NCI-H510A (cell line): ENCODE data around the gene NCOR1.
"Not testable (repeated sequence)": the region's sequence is repeated elsewhere in the genome, so short reads cannot be mapped to it uniquely, and the experiment has no call there.

ENCODE experiments used
- DNase-seq: peaks from one replicate; lab custom pipeline; 2025; lab: John Stamatoyannopoulos, UW

The NCOR1 gene

DNA sequence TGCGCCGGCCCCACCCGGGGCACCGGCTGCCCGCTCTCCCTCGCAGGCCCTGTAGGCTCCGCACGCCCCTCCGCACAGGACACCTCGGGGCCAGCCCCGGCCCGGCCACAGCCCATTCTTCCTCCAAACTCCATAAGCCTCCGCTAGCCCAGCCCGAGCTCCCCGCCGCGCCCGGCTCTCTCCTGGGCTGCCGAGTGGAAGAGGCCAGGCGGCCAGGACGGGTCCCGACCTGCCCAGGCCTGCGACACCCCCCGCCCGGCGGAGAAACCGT, 397 bp downstream of the NCOR1 start:
- peak; percentile 19 for DNase-seq

DNA sequence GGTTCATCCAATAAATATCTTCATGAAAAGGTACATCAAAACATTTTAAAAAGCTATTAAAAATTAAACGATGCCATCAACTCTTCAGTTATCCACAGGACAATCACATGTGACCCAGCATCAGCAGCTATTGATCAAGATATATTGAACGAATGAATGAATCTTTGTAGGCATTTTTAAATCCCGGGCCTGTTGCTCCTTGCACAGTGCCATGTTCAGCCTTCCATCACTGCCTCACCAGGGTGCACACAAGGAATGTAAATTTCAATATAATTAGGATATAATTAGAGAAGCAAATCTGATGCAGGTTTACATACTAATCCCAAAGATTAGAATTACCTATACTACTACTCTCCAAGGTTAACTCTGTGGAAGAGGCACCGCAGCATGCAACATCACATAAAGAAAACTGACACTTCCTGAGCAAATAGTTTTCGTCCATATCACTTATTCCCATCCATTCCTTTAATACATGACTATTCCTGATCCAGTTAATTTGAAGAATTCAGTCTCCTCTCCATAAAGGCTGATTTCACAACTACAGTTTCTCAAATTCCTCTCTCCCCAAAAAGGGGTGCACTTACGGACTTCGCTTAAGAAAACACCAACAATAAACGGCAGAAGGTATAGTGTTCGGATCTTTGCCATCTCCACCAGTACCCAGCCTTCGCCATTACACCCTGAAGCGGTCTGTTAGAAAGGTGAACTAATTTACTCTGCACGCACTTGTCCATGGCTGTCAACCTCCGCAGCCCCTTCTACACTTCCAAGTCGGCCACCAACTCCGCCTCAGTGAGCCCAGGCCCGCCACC, 938 bp downstream of the NCOR1 start:
- no peak for DNase-seq

DNA sequence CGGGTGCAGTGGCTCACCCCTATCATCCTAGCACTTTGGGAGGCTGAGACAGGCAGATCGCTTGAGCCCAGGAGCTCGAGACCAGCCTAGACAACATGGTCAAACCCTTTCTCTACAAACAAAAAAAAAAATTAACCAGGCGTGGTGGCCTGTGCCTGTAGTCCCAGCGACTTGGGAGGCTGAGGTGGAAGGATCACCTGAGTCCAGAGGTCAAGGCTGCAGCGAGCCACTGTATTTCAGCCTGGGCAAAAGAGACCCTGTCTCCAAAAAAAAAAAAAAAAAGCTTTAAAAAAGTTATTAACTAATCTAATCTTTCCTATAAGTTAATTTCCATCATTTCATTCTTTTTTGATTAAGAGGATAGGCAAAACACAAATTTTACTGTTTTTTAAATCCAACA, 2.5 kb downstream of the NCOR1 start:
- no peak for DNase-seq

DNA sequence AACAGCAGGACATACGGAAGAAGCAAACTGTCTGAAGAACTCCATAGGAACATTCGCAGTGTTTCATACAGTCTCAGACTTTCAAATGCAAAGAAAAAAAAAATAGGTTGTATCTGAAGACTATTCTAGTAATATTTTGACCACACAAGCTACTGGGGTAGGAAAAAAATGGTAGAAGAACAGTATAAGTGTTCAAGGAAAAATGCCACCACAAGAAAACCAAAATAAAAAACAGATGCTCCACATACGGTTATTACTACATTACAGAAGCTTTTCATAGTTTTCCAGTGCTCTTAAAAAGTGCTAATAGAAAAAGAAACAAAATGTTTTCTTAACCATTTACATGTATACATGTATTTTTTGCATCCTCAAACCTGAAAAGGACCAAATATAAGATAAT, 3.7 kb downstream of the NCOR1 start:
- DNase-seq, result no peak

DNA sequence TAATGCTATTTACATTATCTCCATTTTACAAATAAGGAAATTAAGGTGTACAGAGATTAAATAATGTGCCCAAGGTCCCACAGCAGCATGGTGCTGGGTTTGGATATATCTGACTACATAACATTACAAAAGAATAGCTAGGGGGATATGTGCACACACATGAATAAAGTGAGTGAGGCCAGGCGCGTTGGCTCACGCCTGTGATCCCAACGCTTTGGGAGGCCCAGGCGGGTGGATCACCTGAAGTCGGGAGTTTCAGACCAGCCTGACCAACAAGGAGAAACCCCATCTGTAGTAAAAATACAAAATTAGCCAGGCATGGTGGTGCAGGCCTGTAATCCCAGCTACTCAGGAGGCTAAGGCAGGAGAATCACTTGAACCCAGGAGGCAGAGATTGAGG, 10.6 kb downstream of the NCOR1 start:
- DNase-seq, result not testable (repeated sequence)

DNA sequence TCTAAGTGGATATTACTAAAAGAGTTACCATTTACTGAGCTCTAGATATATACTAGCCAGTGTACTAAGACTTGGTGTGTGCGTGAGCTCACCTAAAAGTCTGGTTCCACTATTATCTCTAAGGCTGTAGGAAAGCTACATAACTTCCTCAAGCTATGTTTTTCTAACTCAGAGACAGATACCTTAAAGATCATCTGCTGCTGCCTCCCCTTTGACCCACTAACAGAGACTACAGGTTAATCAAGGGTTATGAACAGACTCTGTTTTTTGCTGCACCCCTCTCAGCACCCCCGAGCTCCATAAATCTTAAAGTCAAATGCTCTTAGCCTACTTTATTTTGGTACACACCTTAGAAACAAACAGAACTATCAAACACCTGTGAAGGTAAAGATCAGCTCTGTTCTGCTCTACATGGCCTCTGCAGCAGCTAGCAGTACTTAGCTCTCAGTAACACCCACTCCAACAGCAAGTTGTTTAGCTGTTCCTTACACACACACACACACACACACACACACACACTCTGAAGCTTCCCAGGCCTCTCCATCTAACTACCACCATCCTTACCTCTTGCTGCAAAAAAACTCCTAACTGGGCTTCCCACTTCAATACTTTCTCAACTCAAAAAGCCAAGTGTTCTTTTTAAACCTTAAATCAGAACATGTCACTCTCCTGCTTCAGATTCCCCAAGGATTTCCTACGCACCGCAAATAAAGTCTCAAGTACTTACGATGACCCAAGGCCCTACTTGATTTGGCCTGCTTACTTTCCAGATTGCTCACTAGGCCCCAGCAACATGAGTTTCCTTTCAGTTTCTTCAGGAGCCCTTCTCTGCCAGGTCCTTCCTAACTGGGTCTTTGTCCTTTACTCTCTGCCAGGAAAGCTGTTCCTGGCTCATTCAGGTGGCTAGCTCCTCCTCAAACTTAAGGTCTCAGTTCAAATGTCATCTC, 12.5 kb downstream of the NCOR1 start:
- not testable (repeated sequence) for DNase-seq

DNA sequence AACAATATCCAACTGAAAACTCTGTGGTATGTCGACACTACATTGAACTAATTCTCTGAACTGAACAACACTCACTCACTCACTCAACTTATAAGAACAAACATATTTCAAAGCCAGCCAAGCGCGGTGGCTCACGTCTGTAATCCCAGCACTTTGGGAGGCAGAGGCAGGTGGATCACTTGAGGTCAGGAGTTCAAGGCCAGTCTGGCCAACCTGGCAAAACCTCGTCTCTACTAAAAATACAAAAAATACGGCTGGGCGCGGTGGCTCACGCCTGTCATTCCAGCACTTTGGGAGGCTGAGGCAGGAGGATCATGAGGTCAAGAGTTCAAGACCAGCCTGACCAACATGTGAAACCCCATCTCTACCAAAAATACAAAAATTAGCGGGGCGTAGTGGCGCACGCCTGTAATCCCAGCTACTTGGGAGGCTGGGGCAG, 13.6 kb downstream of the NCOR1 start:
- DNase-seq, result not testable (repeated sequence)

DNA sequence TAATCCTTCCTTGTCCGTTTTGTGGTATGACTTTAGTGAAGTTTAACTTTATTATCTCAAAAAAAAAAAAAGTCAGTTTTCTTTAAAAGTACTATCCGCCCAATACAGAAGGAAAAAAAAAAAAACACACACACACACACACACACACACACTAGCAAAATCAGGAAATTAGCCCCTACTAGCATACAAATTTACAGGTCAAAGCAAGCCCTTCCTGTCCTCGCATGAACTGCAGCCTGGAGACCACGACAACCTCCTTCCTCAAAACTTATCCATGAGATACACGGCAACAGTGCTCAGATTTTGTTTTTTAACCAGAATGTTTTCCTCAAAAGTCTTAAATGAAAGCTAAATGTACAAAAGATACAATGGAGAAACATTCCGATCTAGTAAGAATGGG, 16.2 kb downstream of the NCOR1 start:
- no peak for DNase-seq

DNA sequence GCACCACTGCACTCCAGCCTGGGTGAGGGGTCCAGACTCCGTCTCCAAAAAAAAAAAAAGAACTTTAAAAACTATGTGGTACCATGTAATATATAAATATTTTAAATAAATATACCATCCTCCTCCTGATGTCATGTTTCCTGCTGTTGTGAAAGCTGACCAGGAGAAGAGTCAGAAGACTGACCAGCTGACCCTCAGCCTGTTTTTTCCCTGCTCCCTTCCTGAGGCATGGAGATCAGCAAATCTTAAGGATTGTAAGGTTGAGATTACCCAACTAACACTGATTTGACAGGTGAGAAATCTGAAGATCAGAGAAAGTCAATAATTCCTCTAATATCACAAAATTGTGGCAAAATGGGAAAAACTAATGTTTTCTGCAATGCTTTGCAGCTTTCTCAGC, 18.1 kb downstream of the NCOR1 start:
- DNase-seq, result no peak

DNA sequence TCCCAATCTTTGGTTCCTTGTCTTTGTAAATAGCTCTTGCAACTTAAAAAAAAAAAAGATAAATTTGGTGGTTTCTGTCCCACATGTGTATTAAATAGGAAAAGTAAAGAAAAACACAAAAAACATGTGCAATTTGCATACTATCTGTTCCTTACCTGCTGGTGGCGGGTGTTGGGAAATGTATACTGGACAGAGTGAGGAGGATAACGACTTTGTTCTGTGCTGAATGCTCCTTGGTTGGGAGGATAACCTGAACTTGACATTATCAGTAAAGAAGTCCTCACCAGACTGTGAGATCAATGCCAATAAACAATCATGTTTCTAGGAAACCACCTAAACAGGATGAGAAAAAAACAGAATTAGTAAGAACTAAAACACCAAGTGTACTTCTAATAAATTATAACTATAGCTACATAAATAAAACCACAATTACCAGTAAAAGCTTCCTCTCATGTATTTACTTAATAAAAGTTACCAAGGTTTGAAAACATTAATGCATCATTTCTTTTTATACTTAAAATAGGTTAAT, 21.0 kb downstream of the NCOR1 start:
- DNase-seq, result not testable (repeated sequence)

DNA sequence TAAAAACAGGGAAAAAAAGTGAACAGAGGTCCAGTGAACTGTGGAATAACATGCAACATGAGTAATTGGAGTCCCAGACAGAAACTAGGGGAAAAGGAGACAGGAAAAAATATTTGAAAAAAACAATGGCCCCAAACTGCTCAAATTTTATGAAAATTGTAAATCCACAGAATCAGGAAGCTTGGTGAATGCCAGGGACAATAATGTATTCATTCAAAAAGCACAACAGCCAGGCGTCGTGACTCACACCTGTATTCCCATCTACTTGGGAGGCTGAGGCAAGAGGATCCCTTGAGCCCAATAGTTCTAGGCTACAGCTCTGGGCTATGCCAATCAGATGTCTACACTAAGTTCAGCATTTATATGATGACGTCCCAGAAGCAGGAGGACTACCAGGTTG, 23.7 kb downstream of the NCOR1 start:
- no peak for DNase-seq

DNA sequence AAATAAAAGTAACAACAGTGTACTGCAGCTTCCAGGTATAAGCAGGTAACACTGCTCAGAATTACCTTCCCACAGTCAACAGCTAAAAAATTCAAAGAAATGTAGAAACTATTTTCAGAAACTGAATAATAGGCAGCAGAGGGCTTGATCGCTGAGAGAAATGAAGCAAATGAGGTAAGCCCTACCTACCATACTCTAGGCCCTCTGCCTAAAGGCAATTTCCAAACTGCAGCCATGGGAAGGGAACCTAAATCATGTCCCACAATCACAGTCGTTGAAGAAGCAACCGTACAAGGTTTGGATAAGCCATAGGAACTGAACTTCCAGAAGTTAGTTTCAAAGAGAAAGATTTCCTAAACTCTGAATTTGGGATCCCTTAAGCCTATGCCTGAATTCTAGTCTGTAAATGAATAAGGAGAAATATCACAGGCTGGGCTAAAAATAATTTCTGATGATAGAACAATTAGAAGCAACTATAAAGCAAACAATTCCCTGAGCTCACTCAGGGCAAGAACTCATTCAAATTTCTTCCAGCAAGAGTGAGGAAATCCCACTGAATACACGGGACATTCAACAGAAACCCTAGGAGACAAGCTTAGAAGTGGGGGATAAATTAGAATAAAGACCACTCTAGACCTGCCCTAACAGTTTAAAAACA, 24.5 kb downstream of the NCOR1 start:
- no peak for DNase-seq

DNA sequence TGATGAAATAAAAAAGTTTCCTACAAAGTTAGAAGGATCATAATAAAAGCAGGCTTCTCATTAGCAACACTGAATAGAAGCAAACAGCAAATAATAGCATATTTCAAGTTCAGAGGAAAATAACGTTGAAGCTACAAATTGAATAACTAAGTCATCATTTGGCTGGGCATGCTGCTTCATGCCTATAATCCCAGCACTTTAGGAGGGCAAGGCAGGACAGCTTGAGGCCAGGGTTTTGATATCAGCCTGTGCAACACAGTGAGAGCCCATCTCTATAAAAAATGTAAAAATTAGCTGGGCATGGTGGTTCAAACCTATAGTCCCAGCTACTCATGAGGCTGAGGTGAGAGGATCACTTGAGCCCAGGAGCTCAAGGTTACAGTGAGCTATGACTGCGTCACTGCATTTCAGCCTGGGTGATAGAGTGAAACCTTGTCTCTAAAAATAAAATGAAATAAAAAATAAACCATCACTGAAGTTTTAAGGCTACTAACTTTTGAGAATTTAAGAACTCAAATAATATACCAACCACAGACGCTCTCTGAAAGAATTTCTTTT, 25.5 kb downstream of the NCOR1 start:
- DNase-seq, result no peak

DNA sequence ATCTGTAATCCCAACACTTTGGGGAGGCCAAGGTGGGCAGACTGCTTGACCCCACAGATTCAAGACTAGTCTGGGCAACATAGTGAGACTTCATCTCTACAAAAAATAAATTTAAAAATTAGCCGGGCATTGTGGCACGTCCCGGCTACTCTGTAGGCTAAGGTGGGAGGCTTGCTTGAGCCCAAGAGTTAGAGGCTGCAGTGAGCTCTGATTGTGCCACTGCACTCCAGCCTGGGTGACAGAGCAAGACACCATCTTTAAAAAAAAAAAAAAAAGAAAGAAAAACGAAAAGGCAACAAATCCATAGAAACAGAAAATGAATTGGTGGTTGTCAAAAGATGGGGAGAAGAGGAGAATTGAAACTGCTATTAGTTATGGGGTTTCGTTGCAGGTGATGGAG, 27.7 kb downstream of the NCOR1 start:
- no peak for DNase-seq

DNA sequence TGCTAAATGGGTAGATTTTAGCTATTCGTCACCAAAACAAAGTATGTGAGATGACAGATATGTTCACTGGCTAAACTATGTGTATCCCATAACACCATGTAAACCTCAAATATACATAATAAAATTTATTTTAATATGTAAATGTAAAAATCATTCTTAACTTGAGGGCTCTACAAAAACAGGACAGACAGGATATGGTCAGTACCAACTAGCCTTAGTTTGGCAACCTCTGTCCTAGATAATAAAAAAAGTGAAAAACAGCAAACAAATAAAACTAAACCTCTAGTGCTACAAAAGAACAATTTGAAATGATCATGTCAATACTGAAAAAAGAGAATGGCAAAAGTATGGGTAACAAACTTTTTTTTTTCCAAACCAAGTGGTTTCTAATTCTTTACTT, 33.8 kb downstream of the NCOR1 start:
- no peak for DNase-seq

DNA sequence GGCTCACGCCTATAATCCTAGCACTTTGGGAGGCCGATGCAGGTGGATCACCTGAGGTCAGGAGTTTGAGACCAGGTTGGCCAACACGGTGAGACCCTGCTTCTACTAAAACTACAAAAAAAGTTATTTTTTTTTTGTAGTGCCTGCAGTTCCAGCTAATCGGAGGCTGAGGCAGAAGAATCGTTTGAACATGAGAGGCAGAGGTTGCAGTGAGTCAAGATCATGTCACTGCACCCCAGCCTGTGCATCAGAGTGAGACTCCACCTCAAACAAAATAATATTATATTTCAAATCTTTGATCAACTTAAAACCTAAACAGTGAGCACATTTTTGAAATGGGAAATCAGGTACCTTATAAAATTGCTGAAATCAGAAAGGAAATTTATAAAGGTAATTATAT, 36.5 kb downstream of the NCOR1 start:
- DNase-seq, result no peak

DNA sequence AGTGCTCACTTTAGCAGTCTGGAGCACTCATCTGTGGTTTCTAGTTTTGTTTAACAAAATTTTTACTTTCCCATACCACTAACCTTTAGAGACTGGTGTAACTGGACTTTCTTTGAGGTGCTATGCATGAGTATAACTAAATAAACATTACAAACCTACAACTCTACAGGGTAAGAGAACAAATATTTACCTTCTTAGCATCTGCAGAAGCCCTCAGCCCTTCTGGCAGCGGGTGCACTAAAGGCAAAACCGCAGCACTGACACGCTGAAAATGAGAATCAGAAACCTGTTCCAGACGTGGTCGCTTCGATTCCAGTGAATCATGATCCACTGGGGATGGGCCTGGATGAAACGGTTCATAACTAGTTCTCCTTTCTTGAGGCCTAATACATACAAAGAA, 43.7 kb downstream of the NCOR1 start:
- DNase-seq, result peak; percentile 75

DNA sequence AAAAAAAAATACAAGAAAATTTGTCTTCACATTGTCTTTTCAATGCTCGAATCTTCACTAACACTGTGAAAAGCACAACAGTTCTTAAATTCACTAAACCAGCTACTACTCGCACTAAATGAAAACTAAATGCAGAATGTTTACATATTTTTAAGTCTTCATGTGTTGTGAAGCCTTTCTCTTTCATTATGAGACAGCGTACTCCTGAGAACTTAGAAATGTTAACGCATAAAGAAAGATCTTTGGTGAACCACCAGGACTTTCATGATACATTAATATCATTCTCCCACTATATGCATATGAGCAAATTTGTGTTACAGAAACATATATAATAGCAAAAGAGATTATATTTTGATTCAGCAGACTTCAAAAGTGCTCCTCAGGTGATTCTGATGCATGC, 48.6 kb downstream of the NCOR1 start:
- not testable (repeated sequence) for DNase-seq

DNA sequence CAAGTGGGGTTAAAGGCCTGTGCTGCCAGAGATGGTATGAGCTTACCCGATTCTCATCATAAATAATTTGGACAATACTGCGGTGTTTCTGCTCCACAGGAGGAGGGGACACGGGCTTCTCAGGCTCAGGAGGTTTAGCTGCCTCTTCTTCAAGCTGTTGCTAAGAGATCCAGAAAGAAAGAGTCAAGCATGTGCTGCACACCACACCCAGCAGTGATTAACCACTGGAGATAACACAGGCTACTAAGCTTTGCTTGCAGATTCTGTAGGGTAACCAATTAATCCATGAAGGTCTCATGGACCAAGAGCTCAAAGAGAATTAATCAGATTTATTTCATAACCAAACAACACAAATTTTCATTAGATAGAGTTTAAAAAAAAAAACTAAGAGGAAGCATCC, 56.6 kb downstream of the NCOR1 start:
- DNase-seq, result no peak

DNA sequence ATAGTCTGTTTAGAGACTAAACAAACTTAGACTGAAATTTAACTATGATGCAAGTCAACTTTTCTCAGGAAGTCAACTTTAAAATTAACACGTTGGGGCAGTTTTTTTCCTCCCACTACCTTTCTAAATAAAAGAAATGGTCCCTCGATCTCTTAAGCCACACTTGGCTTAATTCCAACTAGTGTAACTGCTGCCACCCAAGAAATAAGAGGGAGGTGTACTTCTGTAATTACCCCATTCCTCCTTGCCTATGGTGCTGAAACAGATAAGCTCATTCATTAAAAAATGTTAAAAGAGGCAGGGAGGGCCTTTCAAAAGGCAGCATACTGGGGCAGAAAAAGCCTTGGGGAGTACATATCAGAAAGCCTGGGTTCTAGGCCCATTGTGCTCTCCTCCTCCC, 59.8 kb downstream of the NCOR1 start:
- DNase-seq, result no peak

DNA sequence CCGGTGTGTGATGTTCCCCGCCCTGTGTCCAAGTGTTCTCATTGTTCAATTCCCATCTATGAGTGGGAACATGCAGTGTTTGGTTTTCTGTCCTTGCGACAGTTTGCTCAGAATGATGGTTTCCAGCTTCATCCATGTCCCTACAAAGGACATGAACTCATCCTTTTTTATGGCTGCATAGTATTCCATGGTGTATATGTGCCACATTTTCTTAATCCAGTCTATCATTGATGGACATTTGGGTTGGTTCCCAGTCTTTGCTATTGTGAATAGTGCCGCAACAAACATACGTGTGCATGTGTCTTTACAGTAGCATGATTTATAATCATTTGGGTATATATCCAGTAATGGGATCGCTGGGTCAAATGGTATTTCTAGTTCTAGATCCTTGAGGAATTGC, 63.0 kb downstream of the NCOR1 start:
- not testable (repeated sequence) for DNase-seq

DNA sequence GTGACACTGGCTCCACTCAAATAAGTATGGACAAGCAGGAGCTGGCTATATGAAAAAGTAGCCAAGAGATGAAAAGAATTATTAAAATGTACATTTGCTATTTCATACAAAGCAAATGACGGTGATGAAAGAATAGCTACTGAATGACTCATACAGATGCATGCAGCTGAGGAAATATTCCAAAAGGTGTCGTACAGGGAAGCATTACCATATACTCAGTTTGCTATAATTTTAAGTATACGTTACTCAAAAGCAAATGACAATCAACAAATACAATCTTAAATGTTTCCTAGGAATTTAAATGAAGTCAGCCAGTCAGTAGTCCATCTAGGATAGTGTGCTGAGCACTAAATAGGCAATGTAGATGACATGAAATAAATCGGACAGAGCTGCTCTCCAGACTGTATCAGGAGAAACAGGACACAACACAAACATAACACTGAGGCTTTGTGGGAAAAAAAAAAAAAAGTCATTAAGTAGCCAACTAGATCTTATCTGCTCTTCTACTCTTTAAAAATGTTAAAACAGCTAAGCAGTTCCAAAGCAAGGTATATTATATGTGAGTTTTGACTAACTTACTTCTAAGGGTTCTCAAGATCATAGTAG, 65.0 kb downstream of the NCOR1 start:
- no peak for DNase-seq
